WTC11 (cell line): ENCODE measurements around the gene UBE3C. TPM values are rescaled to one million over a fixed set of nuclear protein-coding genes. Genes with fewer than 3 reads are reported as not detected.
A peak's percentile ranks its signal among the peaks of the same experiment; 100 is the strongest.

ENCODE experiments used
- ATAC-seq: fragments of 200-7000 bp; cut with Tn5 transposase; 2 replicates; pipeline ENCODE4 v1.10.0; 2021; ENCODE audit warnings: mild to moderate bottlenecking, moderate library complexity
- CTCF ChIA-PET: fragments of 300-600 bp; sonication (Branson Sonifier 250); formaldehyde crosslinking; loops from one replicate; lab custom pipeline; 2021; ENCODE audit warnings: antibody characterized with exemption; lab: Charles Lee
- POLR2A ChIA-PET: fragments of 350-600 bp; sonication (Branson Sonifier 250); formaldehyde crosslinking; loops from one replicate; lab custom pipeline; 2021; ENCODE audit warnings: antibody characterized with exemption; lab: Charles Lee
- DNase-seq: peaks from one replicate; pipeline ENCODE4 v3.0.0; 2021; ENCODE audit warnings: low spot score
- H3K27ac Mint-ChIP-seq: 2 replicates; pipeline ENCODE4 v1.8.0; 2021; ENCODE audit warnings: mixed read lengths
- H3K27me3 Mint-ChIP-seq: 2 replicates; pipeline ENCODE4 v1.8.0; 2021; ENCODE audit warnings: low read depth, mild to moderate bottlenecking, moderate library complexity, mixed read lengths
- H3K36me3 Mint-ChIP-seq: 2 replicates; pipeline ENCODE4 v1.8.0; 2021; ENCODE audit warnings: mixed read lengths
- H3K4me1 Mint-ChIP-seq: 2 replicates; pipeline ENCODE4 v1.8.0; 2022; ENCODE audit warnings: mixed read lengths
- H3K4me3 Mint-ChIP-seq: 2 replicates; pipeline ENCODE4 v1.8.0; 2021; ENCODE audit warnings: mild to moderate bottlenecking, moderate library complexity, mixed read lengths
- H3K9me3 Mint-ChIP-seq: 2 replicates; pipeline ENCODE4 v1.8.0; 2021; ENCODE audit warnings: mixed read lengths
- CBFB ChIP-seq: sonication (generic); formaldehyde crosslinking; IDR thresholded peaks from 2 replicates; pipeline ENCODE4 v1.8.1; 2022; ENCODE audit warnings: mild to moderate bottlenecking, low read depth, missing genetic modification reagents
- ETV6 ChIP-seq: sonication (generic); formaldehyde crosslinking; IDR thresholded peaks from 2 replicates; pipeline ENCODE4 v1.8.1; 2022; ENCODE audit warnings: mild to moderate bottlenecking, missing genetic modification reagents
- FOXP1 ChIP-seq: sonication (generic); formaldehyde crosslinking; IDR thresholded peaks from 2 replicates; pipeline ENCODE4 v1.8.0; 2022; ENCODE audit warnings: missing genetic modification reagents, mild to moderate bottlenecking, moderate library complexity, borderline replicate concordance
- GTF2I ChIP-seq: fragments of 250-450 bp; sonication (Bioruptor Pico); conservative IDR thresholded peaks from 2 replicates; pipeline ENCODE4 v1.4.0; 2021; ENCODE audit warnings: mild to moderate bottlenecking
- JAZF1 ChIP-seq: fragments of 250-450 bp; sonication (Bioruptor Pico); IDR thresholded peaks from 2 replicates; pipeline ENCODE4 v1.9.0; 2021; ENCODE audit warnings: moderate library complexity, mild to moderate bottlenecking, inconsistent platforms
- PRRX2 ChIP-seq: fragments of 250-450 bp; sonication (Bioruptor Pico); IDR thresholded peaks from 2 replicates; pipeline ENCODE4 v1.8.0; 2021; ENCODE audit warnings: mild to moderate bottlenecking
- RELA ChIP-seq: sonication (generic); formaldehyde crosslinking; IDR thresholded peaks from 2 replicates; pipeline ENCODE4 v1.8.1; 2022; ENCODE audit warnings: missing genetic modification reagents, mild to moderate bottlenecking, borderline replicate concordance
- SMAD3 ChIP-seq: sonication (generic); formaldehyde crosslinking; IDR thresholded peaks from 2 replicates; pipeline ENCODE4 v1.8.0; 2022; ENCODE audit warnings: missing genetic modification reagents, mild to moderate bottlenecking, borderline replicate concordance
- ZNF232 ChIP-seq: sonication (generic); formaldehyde crosslinking; IDR thresholded peaks from 2 replicates; pipeline ENCODE4 v1.8.0; 2022; ENCODE audit warnings: mild to moderate bottlenecking, missing genetic modification reagents
- total RNA-seq: library from RNA; stranded (reverse); gene quantifications from 3 replicates; pipeline ENCODE4 v1.2.3, GENCODE V29; 2021
- TF ChIP-seq, protein P1 (sequence below): sonication (generic); formaldehyde crosslinking; IDR thresholded peaks from 2 replicates; pipeline ENCODE4 v1.8.1; 2023; ENCODE audit warnings: mild to moderate bottlenecking, moderate library complexity, missing genetic modification reagents
- TF ChIP-seq, protein P2 (sequence below): fragments of 250-450 bp; sonication (Bioruptor Pico); conservative IDR thresholded peaks from 2 replicates; pipeline ENCODE4 v1.9.0; 2021; ENCODE audit warnings: mild to moderate bottlenecking
- TF ChIP-seq, protein P3 (sequence below): sonication (generic); formaldehyde crosslinking; IDR thresholded peaks from 2 replicates; pipeline ENCODE4 v1.8.1; 2023; ENCODE audit warnings: mild to moderate bottlenecking, missing genetic modification reagents, moderate library complexity
- TF ChIP-seq, protein P4 (sequence below): sonication (generic); formaldehyde crosslinking; conservative IDR thresholded peaks from 2 replicates; pipeline ENCODE4 v1.8.1; 2023; ENCODE audit warnings: mild to moderate bottlenecking, low read depth, missing genetic modification reagents, moderate library complexity
- TF ChIP-seq, protein P5 (sequence below): sonication (generic); formaldehyde crosslinking; IDR thresholded peaks from 2 replicates; pipeline ENCODE4 v1.8.1; 2022; ENCODE audit warnings: low read depth, mild to moderate bottlenecking, moderate library complexity, missing genetic modification reagents, borderline replicate concordance
- TF ChIP-seq, protein P6 (sequence below): fragments of 250-450 bp; sonication (Bioruptor Pico); IDR thresholded peaks from 2 replicates; pipeline ENCODE4 v1.9.0; 2021; ENCODE audit warnings: mild to moderate bottlenecking, borderline replicate concordance
- TF ChIP-seq, protein P7 (sequence below): sonication (generic); formaldehyde crosslinking; IDR thresholded peaks from 2 replicates; pipeline ENCODE4 v1.8.0; 2023; ENCODE audit warnings: missing genetic modification reagents, mild to moderate bottlenecking, borderline replicate concordance
- TF ChIP-seq, protein P8 (sequence below): fragments of 250-450 bp; sonication (Bioruptor Pico); IDR thresholded peaks from 2 replicates; pipeline ENCODE4 v2.1.2; 2022; ENCODE audit warnings: mild to moderate bottlenecking, moderate library complexity

UBE3C gene
- total RNA-seq, 1 experiment from 2014 or later = 59.7 TPM

DNA sequence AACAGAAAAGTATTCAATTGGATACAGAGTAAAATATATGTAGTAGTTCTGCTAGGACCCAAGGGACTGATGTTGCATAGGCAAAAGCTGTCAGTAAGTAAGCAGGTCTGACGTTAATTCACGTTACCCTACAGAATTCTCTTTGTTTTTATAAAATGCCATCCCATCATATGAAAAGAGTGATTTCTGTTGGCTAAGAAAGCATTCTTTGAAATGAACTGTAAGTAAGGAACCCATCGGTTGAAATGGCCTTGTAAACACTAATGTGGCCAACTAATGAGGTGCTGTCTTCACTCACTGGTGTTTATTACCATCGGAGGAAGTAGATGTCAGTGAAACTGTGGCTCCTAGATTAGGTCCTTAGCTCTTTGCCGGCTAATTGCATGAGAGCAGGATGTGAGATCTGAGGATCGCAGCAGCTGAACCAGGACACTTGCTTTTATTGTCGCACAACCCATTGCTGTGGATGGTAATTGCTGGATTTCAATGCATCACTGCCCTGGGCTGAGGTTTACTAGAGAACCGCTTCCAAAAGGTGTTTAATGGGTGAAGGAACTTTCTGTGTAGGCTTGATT is 49.5 kb downstream of the UBE3C start:
- DNase-seq (no peak), ATAC-seq (no peak)
- H3K9me3 Mint-ChIP-seq = no peaks in the 10 kb centered on the region
- CTCF ChIA-PET = no interaction called here
- H3K4me1 Mint-ChIP-seq = peaks cover 16% of the 10 kb centered on the region
- H3K27ac Mint-ChIP-seq = peak overlapping the region; percentile 19; the same call in 1 of the 2 replicates
- H3K36me3 Mint-ChIP-seq = peaks cover 78% of the 10 kb centered on the region
- POLR2A ChIA-PET = no interaction called here
- H3K27me3 Mint-ChIP-seq = no peaks in the 10 kb centered on the region
- no peak overlapping the region for H3K4me3 Mint-ChIP-seq
- TF ChIP-seq FOXP1 (CRISPR knock-in tag) (no peak), SMAD3 (CRISPR knock-in tag) (no peak), ZNF232 (CRISPR knock-in tag) (no peak), PRRX2 (CRISPR knock-in tag) (no peak), GTF2I (no peak), CBFB (CRISPR knock-in tag) (no peak), RELA (CRISPR knock-in tag) (no peak), JAZF1 (CRISPR knock-in tag) (no peak), ETV6 (CRISPR knock-in tag) (no peak)
- TF ChIP-seq, protein P1, sequence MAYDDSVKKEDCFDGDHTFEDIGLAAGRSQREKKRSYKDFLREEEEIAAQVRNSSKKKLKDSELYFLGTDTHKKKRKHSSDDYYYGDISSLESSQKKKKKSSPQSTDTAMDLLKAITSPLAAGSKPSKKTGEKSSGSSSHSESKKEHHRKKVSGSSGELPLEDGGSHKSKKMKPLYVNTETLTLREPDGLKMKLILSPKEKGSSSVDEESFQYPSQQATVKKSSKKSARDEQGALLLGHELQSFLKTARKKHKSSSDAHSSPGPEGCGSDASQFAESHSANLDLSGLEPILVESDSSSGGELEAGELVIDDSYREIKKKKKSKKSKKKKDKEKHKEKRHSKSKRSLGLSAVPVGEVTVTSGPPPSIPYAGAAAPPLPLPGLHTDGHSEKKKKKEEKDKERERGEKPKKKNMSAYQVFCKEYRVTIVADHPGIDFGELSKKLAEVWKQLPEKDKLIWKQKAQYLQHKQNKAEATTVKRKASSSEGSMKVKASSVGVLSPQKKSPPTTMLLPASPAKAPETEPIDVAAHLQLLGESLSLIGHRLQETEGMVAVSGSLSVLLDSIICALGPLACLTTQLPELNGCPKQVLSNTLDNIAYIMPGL (CRISPR knock-in tag) = no peak
- TF ChIP-seq, protein P2, sequence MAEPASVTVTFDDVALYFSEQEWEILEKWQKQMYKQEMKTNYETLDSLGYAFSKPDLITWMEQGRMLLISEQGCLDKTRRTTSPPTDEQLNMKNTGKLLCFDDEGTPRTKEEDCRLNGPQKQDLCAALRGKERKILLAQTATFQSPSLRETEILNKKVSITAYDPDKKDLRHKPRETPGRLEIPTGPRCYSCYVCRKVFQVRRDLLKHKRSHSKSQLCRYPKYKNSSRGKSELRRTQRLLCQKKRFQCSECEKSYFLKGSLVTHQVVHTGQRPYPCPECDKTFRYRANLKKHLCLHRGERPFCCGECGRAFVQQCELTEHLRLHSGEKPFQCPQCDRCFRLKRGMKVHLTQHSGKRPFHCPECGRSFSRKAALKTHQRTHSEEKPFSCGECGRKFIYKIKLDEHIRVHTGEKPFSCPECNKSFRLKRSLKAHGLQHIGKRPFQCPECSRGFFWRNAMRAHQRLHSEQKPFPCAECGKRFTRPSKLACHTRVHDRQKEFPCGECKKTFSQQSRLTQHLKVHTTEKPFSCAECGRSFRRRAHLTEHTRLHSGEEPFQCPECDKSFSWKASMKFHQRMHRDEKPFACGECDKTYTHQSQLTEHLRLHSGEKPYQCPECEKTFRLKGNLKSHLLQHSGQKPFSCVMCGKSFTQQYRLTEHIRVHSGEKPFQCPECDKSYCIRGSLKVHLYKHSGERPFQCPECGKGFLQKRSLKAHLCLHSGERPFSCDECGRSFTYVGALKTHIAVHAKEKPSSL = no peak
- TF ChIP-seq, protein P3, sequence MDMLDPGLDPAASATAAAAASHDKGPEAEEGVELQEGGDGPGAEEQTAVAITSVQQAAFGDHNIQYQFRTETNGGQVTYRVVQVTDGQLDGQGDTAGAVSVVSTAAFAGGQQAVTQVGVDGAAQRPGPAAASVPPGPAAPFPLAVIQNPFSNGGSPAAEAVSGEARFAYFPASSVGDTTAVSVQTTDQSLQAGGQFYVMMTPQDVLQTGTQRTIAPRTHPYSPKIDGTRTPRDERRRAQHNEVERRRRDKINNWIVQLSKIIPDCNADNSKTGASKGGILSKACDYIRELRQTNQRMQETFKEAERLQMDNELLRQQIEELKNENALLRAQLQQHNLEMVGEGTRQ = no peak
- TF ChIP-seq, protein P4, sequence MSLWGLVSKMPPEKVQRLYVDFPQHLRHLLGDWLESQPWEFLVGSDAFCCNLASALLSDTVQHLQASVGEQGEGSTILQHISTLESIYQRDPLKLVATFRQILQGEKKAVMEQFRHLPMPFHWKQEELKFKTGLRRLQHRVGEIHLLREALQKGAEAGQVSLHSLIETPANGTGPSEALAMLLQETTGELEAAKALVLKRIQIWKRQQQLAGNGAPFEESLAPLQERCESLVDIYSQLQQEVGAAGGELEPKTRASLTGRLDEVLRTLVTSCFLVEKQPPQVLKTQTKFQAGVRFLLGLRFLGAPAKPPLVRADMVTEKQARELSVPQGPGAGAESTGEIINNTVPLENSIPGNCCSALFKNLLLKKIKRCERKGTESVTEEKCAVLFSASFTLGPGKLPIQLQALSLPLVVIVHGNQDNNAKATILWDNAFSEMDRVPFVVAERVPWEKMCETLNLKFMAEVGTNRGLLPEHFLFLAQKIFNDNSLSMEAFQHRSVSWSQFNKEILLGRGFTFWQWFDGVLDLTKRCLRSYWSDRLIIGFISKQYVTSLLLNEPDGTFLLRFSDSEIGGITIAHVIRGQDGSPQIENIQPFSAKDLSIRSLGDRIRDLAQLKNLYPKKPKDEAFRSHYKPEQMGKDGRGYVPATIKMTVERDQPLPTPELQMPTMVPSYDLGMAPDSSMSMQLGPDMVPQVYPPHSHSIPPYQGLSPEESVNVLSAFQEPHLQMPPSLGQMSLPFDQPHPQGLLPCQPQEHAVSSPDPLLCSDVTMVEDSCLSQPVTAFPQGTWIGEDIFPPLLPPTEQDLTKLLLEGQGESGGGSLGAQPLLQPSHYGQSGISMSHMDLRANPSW (CRISPR knock-in tag) = no peak
- TF ChIP-seq, protein P5, sequence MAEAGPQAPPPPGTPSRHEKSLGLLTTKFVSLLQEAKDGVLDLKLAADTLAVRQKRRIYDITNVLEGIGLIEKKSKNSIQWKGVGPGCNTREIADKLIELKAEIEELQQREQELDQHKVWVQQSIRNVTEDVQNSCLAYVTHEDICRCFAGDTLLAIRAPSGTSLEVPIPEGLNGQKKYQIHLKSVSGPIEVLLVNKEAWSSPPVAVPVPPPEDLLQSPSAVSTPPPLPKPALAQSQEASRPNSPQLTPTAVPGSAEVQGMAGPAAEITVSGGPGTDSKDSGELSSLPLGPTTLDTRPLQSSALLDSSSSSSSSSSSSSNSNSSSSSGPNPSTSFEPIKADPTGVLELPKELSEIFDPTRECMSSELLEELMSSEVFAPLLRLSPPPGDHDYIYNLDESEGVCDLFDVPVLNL (CRISPR knock-in tag) = no peak
- TF ChIP-seq, protein P6, sequence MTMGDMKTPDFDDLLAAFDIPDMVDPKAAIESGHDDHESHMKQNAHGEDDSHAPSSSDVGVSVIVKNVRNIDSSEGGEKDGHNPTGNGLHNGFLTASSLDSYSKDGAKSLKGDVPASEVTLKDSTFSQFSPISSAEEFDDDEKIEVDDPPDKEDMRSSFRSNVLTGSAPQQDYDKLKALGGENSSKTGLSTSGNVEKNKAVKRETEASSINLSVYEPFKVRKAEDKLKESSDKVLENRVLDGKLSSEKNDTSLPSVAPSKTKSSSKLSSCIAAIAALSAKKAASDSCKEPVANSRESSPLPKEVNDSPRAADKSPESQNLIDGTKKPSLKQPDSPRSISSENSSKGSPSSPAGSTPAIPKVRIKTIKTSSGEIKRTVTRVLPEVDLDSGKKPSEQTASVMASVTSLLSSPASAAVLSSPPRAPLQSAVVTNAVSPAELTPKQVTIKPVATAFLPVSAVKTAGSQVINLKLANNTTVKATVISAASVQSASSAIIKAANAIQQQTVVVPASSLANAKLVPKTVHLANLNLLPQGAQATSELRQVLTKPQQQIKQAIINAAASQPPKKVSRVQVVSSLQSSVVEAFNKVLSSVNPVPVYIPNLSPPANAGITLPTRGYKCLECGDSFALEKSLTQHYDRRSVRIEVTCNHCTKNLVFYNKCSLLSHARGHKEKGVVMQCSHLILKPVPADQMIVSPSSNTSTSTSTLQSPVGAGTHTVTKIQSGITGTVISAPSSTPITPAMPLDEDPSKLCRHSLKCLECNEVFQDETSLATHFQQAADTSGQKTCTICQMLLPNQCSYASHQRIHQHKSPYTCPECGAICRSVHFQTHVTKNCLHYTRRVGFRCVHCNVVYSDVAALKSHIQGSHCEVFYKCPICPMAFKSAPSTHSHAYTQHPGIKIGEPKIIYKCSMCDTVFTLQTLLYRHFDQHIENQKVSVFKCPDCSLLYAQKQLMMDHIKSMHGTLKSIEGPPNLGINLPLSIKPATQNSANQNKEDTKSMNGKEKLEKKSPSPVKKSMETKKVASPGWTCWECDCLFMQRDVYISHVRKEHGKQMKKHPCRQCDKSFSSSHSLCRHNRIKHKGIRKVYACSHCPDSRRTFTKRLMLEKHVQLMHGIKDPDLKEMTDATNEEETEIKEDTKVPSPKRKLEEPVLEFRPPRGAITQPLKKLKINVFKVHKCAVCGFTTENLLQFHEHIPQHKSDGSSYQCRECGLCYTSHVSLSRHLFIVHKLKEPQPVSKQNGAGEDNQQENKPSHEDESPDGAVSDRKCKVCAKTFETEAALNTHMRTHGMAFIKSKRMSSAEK (CRISPR knock-in tag) = no peak
- TF ChIP-seq, protein P7, sequence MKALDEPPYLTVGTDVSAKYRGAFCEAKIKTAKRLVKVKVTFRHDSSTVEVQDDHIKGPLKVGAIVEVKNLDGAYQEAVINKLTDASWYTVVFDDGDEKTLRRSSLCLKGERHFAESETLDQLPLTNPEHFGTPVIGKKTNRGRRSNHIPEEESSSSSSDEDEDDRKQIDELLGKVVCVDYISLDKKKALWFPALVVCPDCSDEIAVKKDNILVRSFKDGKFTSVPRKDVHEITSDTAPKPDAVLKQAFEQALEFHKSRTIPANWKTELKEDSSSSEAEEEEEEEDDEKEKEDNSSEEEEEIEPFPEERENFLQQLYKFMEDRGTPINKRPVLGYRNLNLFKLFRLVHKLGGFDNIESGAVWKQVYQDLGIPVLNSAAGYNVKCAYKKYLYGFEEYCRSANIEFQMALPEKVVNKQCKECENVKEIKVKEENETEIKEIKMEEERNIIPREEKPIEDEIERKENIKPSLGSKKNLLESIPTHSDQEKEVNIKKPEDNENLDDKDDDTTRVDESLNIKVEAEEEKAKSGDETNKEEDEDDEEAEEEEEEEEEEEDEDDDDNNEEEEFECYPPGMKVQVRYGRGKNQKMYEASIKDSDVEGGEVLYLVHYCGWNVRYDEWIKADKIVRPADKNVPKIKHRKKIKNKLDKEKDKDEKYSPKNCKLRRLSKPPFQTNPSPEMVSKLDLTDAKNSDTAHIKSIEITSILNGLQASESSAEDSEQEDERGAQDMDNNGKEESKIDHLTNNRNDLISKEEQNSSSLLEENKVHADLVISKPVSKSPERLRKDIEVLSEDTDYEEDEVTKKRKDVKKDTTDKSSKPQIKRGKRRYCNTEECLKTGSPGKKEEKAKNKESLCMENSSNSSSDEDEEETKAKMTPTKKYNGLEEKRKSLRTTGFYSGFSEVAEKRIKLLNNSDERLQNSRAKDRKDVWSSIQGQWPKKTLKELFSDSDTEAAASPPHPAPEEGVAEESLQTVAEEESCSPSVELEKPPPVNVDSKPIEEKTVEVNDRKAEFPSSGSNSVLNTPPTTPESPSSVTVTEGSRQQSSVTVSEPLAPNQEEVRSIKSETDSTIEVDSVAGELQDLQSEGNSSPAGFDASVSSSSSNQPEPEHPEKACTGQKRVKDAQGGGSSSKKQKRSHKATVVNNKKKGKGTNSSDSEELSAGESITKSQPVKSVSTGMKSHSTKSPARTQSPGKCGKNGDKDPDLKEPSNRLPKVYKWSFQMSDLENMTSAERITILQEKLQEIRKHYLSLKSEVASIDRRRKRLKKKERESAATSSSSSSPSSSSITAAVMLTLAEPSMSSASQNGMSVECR = no peak
- TF ChIP-seq, protein P8, sequence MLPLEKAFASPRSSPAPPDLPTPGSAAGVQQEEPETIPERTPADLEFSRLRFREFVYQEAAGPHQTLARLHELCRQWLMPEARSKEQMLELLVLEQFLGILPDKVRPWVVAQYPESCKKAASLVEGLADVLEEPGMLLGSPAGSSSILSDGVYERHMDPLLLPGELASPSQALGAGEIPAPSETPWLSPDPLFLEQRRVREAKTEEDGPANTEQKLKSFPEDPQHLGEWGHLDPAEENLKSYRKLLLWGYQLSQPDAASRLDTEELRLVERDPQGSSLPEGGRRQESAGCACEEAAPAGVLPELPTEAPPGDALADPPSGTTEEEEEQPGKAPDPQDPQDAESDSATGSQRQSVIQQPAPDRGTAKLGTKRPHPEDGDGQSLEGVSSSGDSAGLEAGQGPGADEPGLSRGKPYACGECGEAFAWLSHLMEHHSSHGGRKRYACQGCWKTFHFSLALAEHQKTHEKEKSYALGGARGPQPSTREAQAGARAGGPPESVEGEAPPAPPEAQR (CRISPR knock-in tag) = no peak
